ENCODE data around the gene MEG3. TPM values are rescaled to one million over a fixed set of nuclear protein-coding genes. Genes with fewer than 3 reads are reported as not detected.

MEG3 gene
- total and polyA plus RNA-seq, 2 donors, result 12.6 to 103 TPM

DNA sequence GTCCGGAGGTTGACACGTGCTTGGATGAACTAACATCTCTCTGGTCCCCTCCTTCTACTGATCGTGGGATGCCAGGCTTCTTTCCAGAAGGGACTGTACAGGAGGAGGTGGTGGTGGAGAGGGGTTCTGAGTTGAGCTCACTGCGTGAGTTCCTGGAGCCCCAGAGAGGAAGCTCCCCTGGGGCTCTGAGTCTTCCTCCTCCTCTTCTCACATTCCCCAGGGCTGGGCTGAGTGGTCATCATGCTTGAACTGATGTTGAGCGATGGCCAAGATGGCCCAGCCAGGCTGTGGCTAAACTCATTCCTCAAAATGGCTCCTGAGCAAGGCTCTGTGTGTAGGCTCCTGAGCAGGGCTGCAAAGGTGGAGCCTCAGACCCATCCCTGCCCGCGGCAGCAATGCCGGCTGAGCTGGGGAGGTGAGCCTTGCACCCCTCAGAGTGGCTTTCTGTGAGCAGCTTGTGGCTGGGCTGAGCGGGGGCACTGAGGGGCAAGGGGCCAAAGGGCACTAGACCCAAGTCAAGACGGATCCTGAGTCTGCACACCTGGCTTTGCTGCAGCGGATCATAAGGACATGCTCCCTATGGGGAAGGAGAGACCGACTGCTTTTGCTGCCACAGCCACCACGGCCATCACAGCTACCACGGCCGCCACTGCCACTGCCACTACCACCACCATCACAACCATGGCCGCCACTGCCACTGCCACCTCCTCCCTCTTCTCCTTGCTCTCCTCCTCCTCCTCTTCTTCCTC lies 35.4 kb downstream of the MEG3 start:
- H3K4me3 ChIP-seq (ENCODE audit: low read length in 2 of 2), result no peak overlapping the region
- DNase-seq (ENCODE audit: low read depth in 6 of 9, low spot score in 9 of 9), result no peak
- H3K27me3 ChIP-seq (ENCODE audit: control insufficient read depth in 2 of 2, insufficient read depth in 1 of 2, low read length in 1 of 2), result no peaks in the 10 kb centered on the region
- H3K36me3 ChIP-seq (ENCODE audit: control insufficient read depth in 2 of 2, insufficient read depth in 2 of 2, low read length in 1 of 2), result no peaks in the 10 kb centered on the region
- H3K27ac ChIP-seq (ENCODE audit: low read depth in 1 of 2, low read length in 1 of 2), result no peak overlapping the region
- 95% methylated on average over 16 of the region's 16 CpGs for WGBS
- no peaks in the 10 kb centered on the region for H3K9me3 ChIP-seq (ENCODE audit: control insufficient read depth in 2 of 2, insufficient read depth in 1 of 2, low read length in 1 of 2)
- peaks cover 0 to 3% of the 10 kb centered on the region in 2 donors for H3K4me1 ChIP-seq (ENCODE audit: control insufficient read depth in 2 of 2, insufficient read depth in 2 of 2, low read length in 2 of 2)

DNA sequence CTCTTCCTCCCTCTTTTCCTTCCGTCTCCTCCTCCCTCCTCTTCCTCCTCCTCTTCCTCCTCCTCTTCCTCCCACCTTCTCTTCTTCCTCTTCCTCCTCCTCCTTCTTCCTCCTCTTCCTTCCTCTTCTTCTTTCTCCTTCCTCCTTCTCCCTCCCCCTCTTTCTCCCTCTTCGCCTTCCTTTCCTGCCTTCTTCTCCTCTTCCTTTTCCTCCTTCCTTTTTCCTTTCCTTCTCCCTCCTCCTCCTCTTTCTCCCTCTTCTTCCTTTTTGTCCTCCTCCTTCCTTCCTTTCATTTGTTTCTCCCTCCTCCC lies 36.0 kb downstream of the MEG3 start:
- no peak for DNase-seq (ENCODE audit: low read depth in 6 of 9, low spot score in 9 of 9)
- H3K4me1 ChIP-seq (ENCODE audit: control insufficient read depth in 2 of 2, insufficient read depth in 2 of 2, low read length in 2 of 2), result peaks cover 0 to 3% of the 10 kb centered on the region in 2 donors
- H3K27ac ChIP-seq (ENCODE audit: low read depth in 1 of 2, low read length in 1 of 2), result no peak overlapping the region
- 97% methylated on average over 2 of the region's 2 CpGs for WGBS
- no peaks in the 10 kb centered on the region for H3K27me3 ChIP-seq (ENCODE audit: control insufficient read depth in 2 of 2, insufficient read depth in 1 of 2, low read length in 1 of 2)
- no peak overlapping the region for H3K4me3 ChIP-seq (ENCODE audit: low read length in 2 of 2)
- H3K36me3 ChIP-seq (ENCODE audit: control insufficient read depth in 2 of 2, insufficient read depth in 2 of 2, low read length in 1 of 2), result no peaks in the 10 kb centered on the region
- no peaks in the 10 kb centered on the region for H3K9me3 ChIP-seq (ENCODE audit: control insufficient read depth in 2 of 2, insufficient read depth in 1 of 2, low read length in 1 of 2)

DNA sequence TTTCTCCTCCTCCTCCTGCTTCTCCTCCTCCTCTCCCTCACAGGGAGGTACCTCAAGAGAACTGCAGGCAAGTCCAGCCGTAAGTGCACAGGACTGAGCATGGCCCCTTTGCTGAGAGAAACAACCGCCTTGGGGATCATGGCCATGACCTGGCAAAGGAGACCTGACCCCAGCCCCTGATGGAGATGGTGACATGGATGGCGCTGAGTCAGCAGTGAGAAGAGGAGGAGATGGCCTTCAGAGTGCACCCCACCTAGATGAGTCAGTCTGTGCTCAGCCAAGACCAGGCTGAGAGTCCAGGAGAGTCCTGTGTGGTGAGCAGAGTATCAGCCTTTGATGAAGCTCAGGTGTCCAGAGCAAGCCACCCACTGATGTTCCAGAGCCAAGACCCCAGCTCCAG lies 36.4 kb downstream of the MEG3 start:
- H3K36me3 ChIP-seq (ENCODE audit: control insufficient read depth in 2 of 2, insufficient read depth in 2 of 2, low read length in 1 of 2), result no peaks in the 10 kb centered on the region
- H3K9me3 ChIP-seq (ENCODE audit: control insufficient read depth in 2 of 2, insufficient read depth in 1 of 2, low read length in 1 of 2), result no peaks in the 10 kb centered on the region
- no peak for DNase-seq (ENCODE audit: low read depth in 6 of 9, low spot score in 9 of 9)
- H3K4me1 ChIP-seq (ENCODE audit: control insufficient read depth in 2 of 2, insufficient read depth in 2 of 2, low read length in 2 of 2), result peaks cover 0 to 3% of the 10 kb centered on the region in 2 donors
- H3K27ac ChIP-seq (ENCODE audit: low read depth in 1 of 2, low read length in 1 of 2), result no peak overlapping the region
- WGBS, result 98% methylated on average over 3 of the region's 3 CpGs
- H3K4me3 ChIP-seq (ENCODE audit: low read length in 2 of 2), result no peak overlapping the region
- no peaks in the 10 kb centered on the region for H3K27me3 ChIP-seq (ENCODE audit: control insufficient read depth in 2 of 2, insufficient read depth in 1 of 2, low read length in 1 of 2)

DNA sequence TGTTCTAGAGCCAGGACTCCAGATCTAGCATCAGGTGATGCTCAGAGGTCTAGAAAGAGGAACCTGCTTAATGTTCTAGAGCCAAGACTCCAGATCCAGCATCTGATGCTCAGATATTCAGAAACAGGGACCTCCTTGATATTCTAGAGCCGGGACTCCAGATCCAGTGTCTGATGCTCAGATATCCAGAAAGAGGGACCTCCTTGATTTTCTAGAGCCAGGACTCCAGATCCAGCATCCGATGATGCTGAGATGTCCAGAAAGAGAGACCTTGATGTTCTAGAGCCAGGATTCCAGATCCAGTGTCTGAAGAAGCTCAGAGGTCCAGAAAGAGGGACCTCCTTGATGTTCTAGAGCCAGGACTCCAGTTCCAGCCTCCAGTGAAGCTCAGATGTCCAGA lies 36.9 kb downstream of the MEG3 start:
- 97% methylated on average over 2 of the region's 2 CpGs for WGBS

DNA sequence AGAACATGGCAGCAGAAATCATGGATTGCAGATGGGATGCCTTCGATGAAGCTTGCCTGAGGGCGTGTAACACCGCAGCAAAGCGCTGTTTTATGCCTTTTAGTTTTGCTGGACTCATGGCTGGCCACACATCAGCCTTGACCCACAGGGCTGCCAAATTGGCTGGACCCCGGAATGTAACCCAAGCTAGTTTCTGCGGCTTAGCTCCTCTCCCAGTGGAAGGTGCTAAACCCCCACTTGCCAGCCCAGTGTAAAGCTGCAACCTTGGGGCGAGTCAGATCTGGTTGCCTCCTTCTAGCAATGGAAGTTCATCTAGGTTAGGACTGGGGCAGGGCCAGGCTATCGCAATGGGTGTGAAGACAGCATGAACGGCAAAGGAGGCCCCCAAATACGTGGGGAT lies 38.3 kb downstream of the MEG3 start:
- Histone ChIP-seq H3K4me3 (ENCODE audit: low read length in 2 of 2) (no peak overlapping the region), H3K36me3 (ENCODE audit: control insufficient read depth in 2 of 2, insufficient read depth in 2 of 2, low read length in 1 of 2) (no peaks in the 10 kb centered on the region), H3K27ac (ENCODE audit: low read depth in 1 of 2, low read length in 1 of 2) (no peak overlapping the region), H3K9me3 (ENCODE audit: control insufficient read depth in 2 of 2, insufficient read depth in 1 of 2, low read length in 1 of 2) (no peaks in the 10 kb centered on the region), H3K27me3 (ENCODE audit: control insufficient read depth in 2 of 2, insufficient read depth in 1 of 2, low read length in 1 of 2) (no peaks in the 10 kb centered on the region), H3K4me1 (ENCODE audit: control insufficient read depth in 2 of 2, insufficient read depth in 2 of 2, low read length in 2 of 2) (peaks cover 0 to 3% of the 10 kb centered on the region in 2 donors)
- DNase-seq (ENCODE audit: low read depth in 6 of 9, low spot score in 9 of 9), result no peak
- 94% methylated on average over 10 of the region's 10 CpGs for WGBS

More for the DNA sequence above, 36.9 kb downstream of the MEG3 start:
- no peak overlapping the region for H3K4me3 ChIP-seq (ENCODE audit: low read length in 2 of 2)
- H3K27ac ChIP-seq (ENCODE audit: low read depth in 1 of 2, low read length in 1 of 2), result no peak overlapping the region
- no peaks in the 10 kb centered on the region for H3K27me3 ChIP-seq (ENCODE audit: control insufficient read depth in 2 of 2, insufficient read depth in 1 of 2, low read length in 1 of 2)
- H3K9me3 ChIP-seq (ENCODE audit: control insufficient read depth in 2 of 2, insufficient read depth in 1 of 2, low read length in 1 of 2), result no peaks in the 10 kb centered on the region
- no peak for DNase-seq (ENCODE audit: low read depth in 6 of 9, low spot score in 9 of 9)
- no peaks in the 10 kb centered on the region for H3K36me3 ChIP-seq (ENCODE audit: control insufficient read depth in 2 of 2, insufficient read depth in 2 of 2, low read length in 1 of 2)
- peaks cover 0 to 3% of the 10 kb centered on the region in 2 donors for H3K4me1 ChIP-seq (ENCODE audit: control insufficient read depth in 2 of 2, insufficient read depth in 2 of 2, low read length in 2 of 2)

DNA sequence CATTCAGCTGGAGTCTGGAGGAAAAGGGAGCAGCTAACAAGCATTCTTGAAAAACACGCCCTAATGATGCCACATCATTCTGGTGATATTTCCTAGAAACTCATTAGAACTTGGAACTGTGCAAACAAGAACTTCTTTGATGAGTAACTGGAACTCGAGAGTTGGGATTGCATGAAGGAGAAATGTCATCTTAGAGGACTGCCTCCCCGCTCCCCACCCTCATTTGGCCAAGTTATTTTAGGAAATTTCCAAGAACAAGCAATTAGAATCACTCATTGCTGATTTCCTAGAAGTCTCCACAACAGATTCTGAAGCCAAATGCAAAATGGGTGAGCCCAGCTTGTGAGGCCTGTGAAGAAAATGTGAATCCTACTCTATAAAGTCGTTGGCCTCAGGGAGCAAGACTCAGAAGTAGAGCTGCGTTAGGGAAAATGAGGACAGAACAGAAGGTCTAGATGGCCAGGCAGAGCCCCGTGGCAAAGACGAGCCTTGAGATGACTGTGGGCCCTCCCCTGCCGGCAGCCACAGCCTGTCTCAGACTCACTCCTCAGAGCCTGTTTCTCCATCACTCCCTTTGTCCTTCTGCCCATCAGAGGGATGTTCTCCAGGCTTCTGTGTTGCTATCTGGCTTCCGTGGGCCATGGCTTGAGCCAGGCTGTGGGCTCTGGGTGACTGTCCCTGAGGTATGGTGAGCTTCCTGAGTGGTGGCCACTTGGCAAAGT lies 39.2 kb downstream of the MEG3 start:
- Histone ChIP-seq H3K4me1 (ENCODE audit: control insufficient read depth in 2 of 2, insufficient read depth in 2 of 2, low read length in 2 of 2) (no peaks in the 10 kb centered on the region), H3K27me3 (ENCODE audit: control insufficient read depth in 2 of 2, insufficient read depth in 1 of 2, low read length in 1 of 2) (no peaks in the 10 kb centered on the region), H3K9me3 (ENCODE audit: control insufficient read depth in 2 of 2, insufficient read depth in 1 of 2, low read length in 1 of 2) (no peaks in the 10 kb centered on the region), H3K36me3 (ENCODE audit: control insufficient read depth in 2 of 2, insufficient read depth in 2 of 2, low read length in 1 of 2) (no peaks in the 10 kb centered on the region), H3K4me3 (ENCODE audit: low read length in 2 of 2) (no peak overlapping the region), H3K27ac (ENCODE audit: low read depth in 1 of 2, low read length in 1 of 2) (no peak overlapping the region)
- 93% methylated on average over 9 of the region's 9 CpGs for WGBS
- no peak for DNase-seq (ENCODE audit: low read depth in 6 of 9, low spot score in 9 of 9)

DNA sequence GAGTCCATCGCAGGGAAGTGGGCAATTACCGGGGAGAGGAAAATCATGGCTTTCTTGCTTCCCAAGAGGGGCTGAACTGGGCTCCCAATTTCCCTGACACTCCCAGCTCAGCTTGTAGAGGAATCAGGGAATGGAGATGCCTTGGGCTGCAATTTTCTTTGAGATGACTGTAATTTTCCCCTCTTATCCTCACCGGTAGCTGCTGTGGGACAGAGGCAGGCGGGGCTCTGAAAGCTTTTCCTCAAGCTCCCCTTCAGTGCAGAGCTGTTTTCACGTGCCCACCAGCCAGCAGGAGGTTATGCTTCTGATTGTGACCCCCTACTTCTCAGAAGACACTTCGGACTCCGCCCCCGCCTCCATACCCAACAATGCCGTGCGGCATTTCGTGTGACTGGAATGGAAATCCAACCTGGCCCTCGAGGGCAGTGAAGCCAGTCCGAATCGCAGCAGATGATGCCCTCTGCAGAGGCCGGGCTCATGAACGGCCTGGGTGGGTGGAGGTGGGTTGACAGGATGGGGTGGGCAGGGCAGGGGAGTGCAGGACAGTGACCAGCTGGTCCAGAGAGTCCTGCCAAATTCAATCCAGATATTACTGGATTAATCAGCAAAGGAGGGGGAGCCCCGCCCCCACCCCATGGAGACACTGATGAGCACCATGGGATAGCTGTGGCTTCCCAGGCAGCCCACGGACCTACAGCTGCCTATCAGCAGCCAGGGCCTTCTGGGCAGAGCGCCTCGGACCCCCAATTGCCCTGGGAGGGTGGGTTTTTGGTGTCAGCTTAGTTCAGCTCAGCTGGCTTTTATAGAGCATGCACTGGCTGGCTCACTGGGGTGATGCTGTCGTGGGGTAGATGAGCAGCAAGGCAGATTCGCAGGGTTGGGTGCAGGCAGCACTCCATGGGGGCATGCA lies 40.0 kb downstream of the MEG3 start:
- no peak overlapping the region for H3K27ac ChIP-seq (ENCODE audit: low read depth in 1 of 2, low read length in 1 of 2)
- H3K4me3 ChIP-seq (ENCODE audit: low read length in 2 of 2), result no peak overlapping the region
- 96% methylated on average over 22 of the region's 22 CpGs for WGBS
- no peaks in the 10 kb centered on the region for H3K36me3 ChIP-seq (ENCODE audit: control insufficient read depth in 2 of 2, insufficient read depth in 2 of 2, low read length in 1 of 2)
- no peaks in the 10 kb centered on the region for H3K9me3 ChIP-seq (ENCODE audit: control insufficient read depth in 2 of 2, insufficient read depth in 1 of 2, low read length in 1 of 2)
- H3K4me1 ChIP-seq (ENCODE audit: control insufficient read depth in 2 of 2, insufficient read depth in 2 of 2, low read length in 2 of 2), result no peaks in the 10 kb centered on the region
- no peaks in the 10 kb centered on the region for H3K27me3 ChIP-seq (ENCODE audit: control insufficient read depth in 2 of 2, insufficient read depth in 1 of 2, low read length in 1 of 2)
- DNase-seq (ENCODE audit: low read depth in 6 of 9, low spot score in 9 of 9), result no peak

DNA sequence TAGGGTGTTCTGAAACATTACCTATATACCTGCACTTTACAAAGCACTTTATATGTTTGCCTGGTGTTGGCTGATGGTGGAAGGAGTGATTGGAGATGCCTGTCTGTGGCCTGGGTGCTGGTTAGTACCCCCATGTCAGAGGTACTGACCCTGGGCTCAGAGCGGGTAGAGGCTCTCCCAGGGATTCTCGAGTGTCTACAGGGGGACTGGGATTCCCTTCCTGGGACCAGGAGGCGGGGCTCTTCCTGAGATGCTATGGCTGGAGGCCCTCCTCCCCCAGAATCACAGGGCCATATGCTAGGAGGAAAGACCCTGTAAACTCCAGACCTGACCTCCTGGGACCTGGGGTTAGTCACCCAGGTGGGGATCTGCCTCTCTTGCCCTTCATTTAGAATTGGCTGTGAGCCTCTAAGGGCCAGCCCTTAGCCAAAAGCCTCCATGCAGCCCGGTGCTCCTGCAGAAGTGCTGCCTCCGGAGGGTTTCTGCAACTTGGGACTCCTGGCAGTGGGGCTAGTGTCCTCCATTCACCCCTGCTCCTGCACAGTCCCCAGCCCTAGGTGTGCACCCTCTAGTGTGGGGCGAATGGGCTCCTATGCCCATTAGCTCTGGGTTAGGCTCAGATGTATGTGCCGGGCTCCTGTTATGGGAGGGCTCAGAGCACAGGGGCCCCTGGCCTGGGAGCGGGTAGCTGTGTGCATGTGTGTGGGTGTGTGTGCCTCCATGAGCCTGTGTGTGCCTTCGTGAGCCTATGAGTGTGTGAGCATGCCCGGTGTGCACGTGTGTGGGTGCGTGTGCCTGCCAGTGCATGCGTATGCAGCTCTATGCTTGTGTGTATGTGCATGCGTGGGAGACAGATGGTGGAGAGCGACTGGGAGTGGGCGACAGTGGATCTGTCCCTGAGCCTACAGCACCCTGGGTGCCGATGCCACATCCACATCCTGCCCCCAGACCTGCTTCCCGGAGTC lies 41.0 kb downstream of the MEG3 start:
- Histone ChIP-seq H3K27me3 (ENCODE audit: control insufficient read depth in 2 of 2, insufficient read depth in 1 of 2, low read length in 1 of 2) (no peaks in the 10 kb centered on the region), H3K36me3 (ENCODE audit: control insufficient read depth in 2 of 2, insufficient read depth in 2 of 2, low read length in 1 of 2) (no peaks in the 10 kb centered on the region), H3K4me3 (ENCODE audit: low read length in 2 of 2) (no peak overlapping the region), H3K9me3 (ENCODE audit: control insufficient read depth in 2 of 2, insufficient read depth in 1 of 2, low read length in 1 of 2) (no peaks in the 10 kb centered on the region), H3K27ac (ENCODE audit: low read depth in 1 of 2, low read length in 1 of 2) (no peak overlapping the region), H3K4me1 (ENCODE audit: control insufficient read depth in 2 of 2, insufficient read depth in 2 of 2, low read length in 2 of 2) (no peaks in the 10 kb centered on the region)
- 93% methylated on average over 18 of the region's 18 CpGs for WGBS
- no peak for DNase-seq (ENCODE audit: low read depth in 6 of 9, low spot score in 9 of 9)
